GM13977 (cell line): ENCODE measurements around the gene LSM5.
A peak's percentile ranks its signal among the peaks of the same experiment; 100 is the strongest.

Source experiments
- DNase-seq: peaks from one replicate; pipeline ENCODE4 v3.0.0; 2012; ENCODE audit warnings: low spot score
- in situ Hi-C: fragments of 300-500 bp; cut with MboI; formaldehyde crosslinking; loops from one replicate; pipeline ENCODE4 v1.12.0; 2022; ENCODE audit warnings: low sequenced_read_pairs, low pct_unique_long_range_greater_than_20kb, mixed read lengths, inconsistent platforms; ENCODE audit not compliant: unreplicated experiment
- TF ChIP-seq, protein P1 (sequence below): IDR thresholded peaks from 2 replicates; pipeline ENCODE4 v1.5.1; 2012; ENCODE audit warnings: mild to moderate bottlenecking, control low read depth; ENCODE audit not compliant: insufficient read depth; ENCODE audit errors: extremely low read depth, missing control alignments

Gene LSM5

DNA sequence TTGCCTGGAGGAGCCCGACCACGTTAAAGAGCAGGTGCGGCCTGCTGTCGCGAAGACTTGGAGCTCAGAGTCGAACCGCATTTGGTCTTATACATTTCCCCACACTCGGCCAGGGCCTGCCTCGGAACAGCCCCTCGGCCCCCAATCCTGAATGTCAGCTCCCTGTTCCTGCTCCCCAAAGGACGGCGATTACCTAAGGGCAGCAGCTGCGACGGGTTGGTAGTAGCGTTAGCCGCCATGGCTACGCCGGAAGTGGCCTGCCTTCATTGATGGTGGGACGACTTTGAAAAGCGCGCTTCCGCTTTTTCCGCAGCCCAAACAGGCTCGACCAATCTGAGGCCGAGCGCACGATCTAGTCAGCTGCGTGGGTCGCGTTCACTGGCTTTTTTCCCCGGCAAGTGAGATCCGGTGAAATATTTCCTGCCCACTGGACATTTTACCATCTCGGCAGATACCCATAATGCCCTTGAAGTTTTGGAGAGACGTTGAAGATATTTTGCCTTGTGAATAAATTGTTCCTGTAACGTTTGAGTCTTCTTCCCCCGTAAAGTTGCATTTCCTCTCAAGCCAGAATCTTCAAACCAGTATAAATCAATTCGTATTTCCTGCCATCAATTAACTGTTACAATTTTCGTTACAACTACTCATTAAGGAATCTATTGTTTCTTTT lies at the start of gene LSM5:
TSS of gene LSM5 (minus strand) at position 254 of the 670 bp plus-strand sequence. CDS start at position 239, 15 bp downstream.
- DNase-seq = peak; percentile 76
- in situ Hi-C loops = no loop called here
- TF ChIP-seq, protein P1, sequence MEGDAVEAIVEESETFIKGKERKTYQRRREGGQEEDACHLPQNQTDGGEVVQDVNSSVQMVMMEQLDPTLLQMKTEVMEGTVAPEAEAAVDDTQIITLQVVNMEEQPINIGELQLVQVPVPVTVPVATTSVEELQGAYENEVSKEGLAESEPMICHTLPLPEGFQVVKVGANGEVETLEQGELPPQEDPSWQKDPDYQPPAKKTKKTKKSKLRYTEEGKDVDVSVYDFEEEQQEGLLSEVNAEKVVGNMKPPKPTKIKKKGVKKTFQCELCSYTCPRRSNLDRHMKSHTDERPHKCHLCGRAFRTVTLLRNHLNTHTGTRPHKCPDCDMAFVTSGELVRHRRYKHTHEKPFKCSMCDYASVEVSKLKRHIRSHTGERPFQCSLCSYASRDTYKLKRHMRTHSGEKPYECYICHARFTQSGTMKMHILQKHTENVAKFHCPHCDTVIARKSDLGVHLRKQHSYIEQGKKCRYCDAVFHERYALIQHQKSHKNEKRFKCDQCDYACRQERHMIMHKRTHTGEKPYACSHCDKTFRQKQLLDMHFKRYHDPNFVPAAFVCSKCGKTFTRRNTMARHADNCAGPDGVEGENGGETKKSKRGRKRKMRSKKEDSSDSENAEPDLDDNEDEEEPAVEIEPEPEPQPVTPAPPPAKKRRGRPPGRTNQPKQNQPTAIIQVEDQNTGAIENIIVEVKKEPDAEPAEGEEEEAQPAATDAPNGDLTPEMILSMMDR = no peak

DNA sequence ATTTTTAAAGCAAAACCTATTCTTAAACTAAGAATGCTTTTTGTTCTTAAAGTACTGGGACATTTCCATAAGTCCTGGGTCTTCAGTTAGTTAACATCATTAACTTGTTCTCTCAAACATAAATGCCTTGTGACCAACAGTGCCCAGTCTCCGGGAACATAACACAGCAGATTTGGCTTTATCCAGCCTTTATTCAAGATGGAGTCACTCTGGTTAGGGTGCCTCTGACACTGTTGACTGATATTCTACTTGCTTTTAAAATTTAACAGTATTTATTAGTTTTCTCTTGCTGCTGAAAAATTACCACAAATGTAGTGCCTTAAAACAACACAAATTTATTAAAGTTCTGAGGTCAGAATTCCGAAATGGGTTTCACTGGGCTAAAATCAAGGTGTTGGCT lies 49.2 kb upstream of the LSM5 start:
- in situ Hi-C loops = no loop called here
- no peak for DNase-seq
- TF ChIP-seq, protein P1 = no peak

DNA sequence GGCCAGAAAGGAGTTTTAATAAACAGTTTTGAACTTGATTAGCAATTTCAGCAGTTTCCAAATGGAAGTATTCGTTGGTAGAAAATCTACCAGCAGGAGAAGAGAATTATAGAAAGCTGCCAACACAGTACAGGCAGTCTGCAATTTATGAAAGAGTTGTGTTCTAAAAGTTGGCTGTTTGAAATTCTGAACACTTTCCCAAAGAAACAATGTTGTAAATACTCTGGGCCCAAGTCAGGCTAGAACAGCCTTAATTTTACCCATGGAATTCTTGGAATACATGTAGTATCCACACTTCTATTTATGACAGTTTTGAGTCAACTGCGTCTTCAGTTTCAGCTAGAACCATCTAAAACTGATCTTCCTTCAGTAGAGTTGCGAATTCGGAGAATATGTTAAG lies 47.6 kb upstream of the LSM5 start:
- DNase-seq = no peak
- in situ Hi-C loops = no loop called here
- TF ChIP-seq, protein P1 = no peak

DNA sequence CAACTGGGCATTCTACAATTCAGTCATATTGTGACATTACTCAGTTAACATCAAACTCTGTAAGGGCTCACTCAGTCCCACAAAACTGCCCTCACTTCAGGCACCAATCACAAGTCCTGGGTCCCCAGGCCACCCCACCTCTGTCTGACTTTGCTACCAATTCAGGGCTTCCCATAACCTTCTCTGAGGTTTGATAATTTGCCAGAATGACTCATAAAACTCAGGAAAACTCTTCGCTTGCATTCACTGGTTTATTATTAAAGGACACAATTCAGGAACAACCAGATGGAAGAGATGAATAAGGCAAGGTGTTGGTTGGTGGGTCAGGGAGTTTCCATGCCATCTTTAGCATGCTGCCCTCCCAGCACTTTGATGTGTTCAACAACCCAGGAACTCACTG lies 46.4 kb upstream of the LSM5 start:
- in situ Hi-C loops = no loop called here
- no peak for DNase-seq
- TF ChIP-seq, protein P1 = no peak

DNA sequence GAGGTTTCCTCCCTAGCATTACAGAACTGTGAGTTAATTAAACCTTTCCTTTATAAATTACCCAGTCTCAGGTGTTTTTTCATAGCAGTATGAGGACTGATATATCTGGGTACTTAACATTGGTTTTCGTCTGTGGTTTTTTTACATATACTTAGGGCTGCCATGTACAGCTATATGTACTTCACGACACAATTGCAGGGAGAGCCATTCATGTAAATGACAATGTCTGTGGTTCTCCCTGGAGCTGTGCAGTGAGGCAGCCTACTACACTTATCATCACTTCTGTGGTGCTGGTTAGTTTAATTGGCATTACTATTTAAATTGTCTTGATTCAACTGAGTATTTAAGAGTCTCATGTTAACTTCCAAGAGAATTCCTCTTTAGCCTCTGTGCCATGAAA lies 45.8 kb upstream of the LSM5 start:
- in situ Hi-C loops = no loop called here
- DNase-seq = no peak
- TF ChIP-seq, protein P1 = no peak

DNA sequence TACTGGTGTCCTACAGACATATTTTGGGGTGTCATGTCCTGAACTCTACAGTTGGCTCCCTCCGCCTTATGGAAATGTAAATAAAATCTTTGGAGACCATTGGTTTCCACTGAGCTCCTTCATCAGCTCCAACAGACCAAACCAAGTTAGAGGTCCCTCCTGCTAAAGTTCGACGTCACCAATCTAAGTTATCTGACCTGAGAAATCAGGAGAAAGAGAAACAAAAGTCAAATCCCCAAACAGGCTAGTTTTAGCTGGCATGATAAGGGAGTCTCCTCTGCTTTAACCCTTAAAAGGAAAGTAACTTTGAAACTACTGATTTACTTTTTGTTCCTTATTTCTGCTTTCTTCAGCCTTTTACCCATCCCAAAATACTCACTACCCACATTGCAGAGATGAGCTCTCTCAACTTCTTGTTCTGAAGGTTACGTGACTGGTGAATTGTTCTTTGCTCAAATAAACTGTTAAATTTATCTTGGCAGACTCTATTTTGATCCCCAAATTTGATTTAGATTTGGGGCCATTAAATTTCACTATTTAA lies 45.1 kb upstream of the LSM5 start:
- TF ChIP-seq, protein P1 = no peak

More for the DNA sequence above, 45.1 kb upstream of the LSM5 start:
- in situ Hi-C loops = no loop called here
- DNase-seq = peak; percentile 18
